PC-3 (cell line): Measurements from ENCODE around the gene FASTK.

Source experiments
- CTCF ChIP-seq: fragments of 300-600 bp; sonication (generic); conservative IDR thresholded peaks from 2 replicates; pipeline ENCODE4 v1.5.1; 2017; ENCODE audit warnings: antibody characterized with exemption, low read depth, mild to moderate bottlenecking, low read length
- EZH2 ChIP-seq: fragments of 300-600 bp; sonication (generic); IDR thresholded peaks from one replicate; pipeline ENCODE4 v1.6.1; 2017; ENCODE audit warnings: antibody characterized with exemption, mild to moderate bottlenecking, low read length; ENCODE audit not compliant: unreplicated experiment
- EZH2phosphoT487 ChIP-seq: fragments of 300-600 bp; sonication (generic); IDR thresholded peaks from 2 replicates; pipeline ENCODE4 v1.6.1; 2018; ENCODE audit warnings: mild to moderate bottlenecking, antibody characterized with exemption, low read length, borderline replicate concordance

GRCh38 chr7:151070574-151070960, 10.0 kb downstream of the FASTK start:
- no peak for TF ChIP-seq CTCF
- no peak for TF ChIP-seq EZH2
- TF ChIP-seq EZH2phosphoT487: no peak
